GM12878 (cell line): Measurements from ENCODE around the gene ADCY2. TPM values are rescaled to one million over a fixed set of nuclear protein-coding genes. Genes with fewer than 3 reads are reported as not detected.

ENCODE experiments used
- ATAC-seq: fragments of 200-7000 bp; cut with Tn5 transposase; 3 replicates; pipeline ENCODE4 v1.9.1; 2020; ENCODE audit warnings: mild to moderate bottlenecking, moderate library complexity
- BruUV-seq: library from RNA; stranded (reverse); fragments of 400-500 nt; replicated peaks from 2 replicates; lab custom pipeline; 2021; lab: Mats Ljungman, UMichigan
- CTCF ChIA-PET: fragments of 300-600 bp; sonication (Branson Sonifier 250); formaldehyde crosslinking; extraction: SDS; loops from one replicate; lab custom pipeline; 2021; ENCODE audit warnings: inconsistent platforms; lab: Yijun Ruan, JAX
- POLR2A ChIA-PET: fragments of 350-600 bp; formaldehyde crosslinking; extraction: SDS; loops from one replicate; lab custom pipeline; 2021; ENCODE audit warnings: inconsistent platforms; lab: Charles Lee
- RAD21 ChIA-PET: fragments of 300-600 bp; sonication (Branson Sonifier 250); formaldehyde crosslinking; loops from one replicate; lab custom pipeline; 2023; ENCODE audit warnings: antibody characterized with exemption; ENCODE audit not compliant: unreplicated experiment; lab: Charles Lee
- SMC1A ChIA-PET: fragments of 300-600 bp; sonication (Branson Sonifier 250); formaldehyde crosslinking; loops from one replicate; lab custom pipeline; 2023; ENCODE audit not compliant: unreplicated experiment, uncharacterized antibody; lab: Charles Lee
- DNase-seq: peaks from one replicate; pipeline ENCODE4 v3.0.0-alpha.2; 2011; ENCODE audit warnings: low read depth, low spot score
- FAIRE-seq: peaks from 3 replicates; lab custom pipeline; 2011; peaks lifted over from hg19 to GRCh38; lab: Jason Lieb, UNC
- H2AFZ ChIP-seq: 2 replicates; pipeline ENCODE4 v1.6.0; 2011; ENCODE audit warnings: low read depth, low read length, control low read depth; ENCODE audit not compliant: control insufficient read depth
- H3K27ac ChIP-seq: 2 replicates; pipeline ENCODE4 v1.5.1; 2011; ENCODE audit warnings: control low read depth; ENCODE audit not compliant: control insufficient read depth, insufficient read depth
- H3K27me3 ChIP-seq, 2 experiments: replicated peaks in 1 of 2; 2 replicates each; pipeline versions ENCODE4 v1.6.0 to v1.6.1; 2011; ENCODE audit warnings: low read length in 1 of 2; ENCODE audit not compliant: control insufficient read depth in 2 of 2, insufficient read depth in 2 of 2
- H3K36me3 ChIP-seq, 2 experiments: 2 replicates each; pipeline ENCODE4 v1.5.1; 2011; ENCODE audit warnings: low read length in 1 of 2; ENCODE audit not compliant: control insufficient read depth in 2 of 2, insufficient read depth in 2 of 2
- H3K4me1 ChIP-seq: 2 replicates; pipeline ENCODE4 v1.6.1; 2011; ENCODE audit warnings: mild to moderate bottlenecking, low read length, moderate library complexity, mixed read lengths; ENCODE audit not compliant: control insufficient read depth, insufficient read depth
- H3K4me2 ChIP-seq: 2 replicates; pipeline ENCODE4 v1.6.0; 2011; ENCODE audit warnings: control low read depth; ENCODE audit not compliant: control insufficient read depth, insufficient read depth
- H3K4me3 ChIP-seq: fragments of 200-600 bp; sonication (generic); 2 replicates; pipeline ENCODE4 v1.5.1; 2016
- H3K79me2 ChIP-seq: 2 replicates; pipeline ENCODE4 v1.6.0; 2011; ENCODE audit warnings: low read length; ENCODE audit not compliant: control insufficient read depth, insufficient read depth
- H3K9ac ChIP-seq: 2 replicates; pipeline ENCODE4 v1.8.0; 2011; ENCODE audit warnings: low read length, control low read depth, mixed read lengths; ENCODE audit not compliant: control insufficient read depth, insufficient read depth
- H3K9me3 ChIP-seq: replicated peaks from 3 replicates; pipeline ENCODE4 v1.5.1; 2011; ENCODE audit warnings: mild to moderate bottlenecking, low read length; ENCODE audit not compliant: control insufficient read depth, insufficient read depth
- H4K20me1 ChIP-seq: 2 replicates; pipeline ENCODE4 v1.6.0; 2011; ENCODE audit not compliant: control insufficient read depth, insufficient read depth
- BCL11A ChIP-seq: IDR thresholded peaks from 2 replicates; pipeline ENCODE4 v1.6.1; 2011; ENCODE audit warnings: low read depth, low read length
- PAX5 ChIP-seq: IDR thresholded peaks from 2 replicates; pipeline ENCODE4 v1.6.1; 2011; ENCODE audit warnings: low read depth, low read length, borderline replicate concordance
- PRDM15 ChIP-seq: fragments of 450-650 bp; formaldehyde crosslinking; IDR thresholded peaks from 2 replicates; pipeline ENCODE4 v1.4.0; 2020; ENCODE audit warnings: mild to moderate bottlenecking, moderate library complexity
- SP1 ChIP-seq: IDR thresholded peaks from one replicate; pipeline ENCODE4 v1.6.1; 2011; ENCODE audit warnings: low read depth, low read length
- TCF12 ChIP-seq: IDR thresholded peaks from 2 replicates; pipeline ENCODE4 v1.6.1; 2011; ENCODE audit warnings: low read depth, mild to moderate bottlenecking, low read length
- ZNF207 ChIP-seq: fragments of 450-650 bp; IDR thresholded peaks from 2 replicates; pipeline ENCODE4 v1.6.1; 2014; ENCODE audit warnings: antibody characterized with exemption, mild to moderate bottlenecking, borderline replicate concordance
- ZNF592 ChIP-seq: fragments of 450-650 bp; IDR thresholded peaks from 2 replicates; pipeline ENCODE4 v1.6.1; 2017; ENCODE audit warnings: mild to moderate bottlenecking, moderate library complexity
- in situ Hi-C: fragments of 300-500 bp; cut with MboI; formaldehyde crosslinking; loops from 9 replicates; pipeline ENCODE4 v1.14.3; 2018; ENCODE audit warnings: mixed read lengths
- intact Hi-C: fragments of 100-400 bp; cut with micrococcal nuclease; formaldehyde crosslinking; loops from one replicate; pipeline ENCODE4 v1.14.2; 2022; ENCODE audit not compliant: unreplicated experiment
- polyA plus RNA-seq, 11 experiments: library from polyadenylated mRNA; depleted of rRNA in 4 of 11; unstranded in 6 of 11; stranded (reverse) in 5 of 11; fragments of >200 nt; fragmentation: Nextera tagmentation in 4 of 11; fragmentation: Illumina TruSeq in 1 of 11; extraction: Ambion mirVana in 4 of 11; extraction: Trizol in 1 of 11; gene quantifications; 1 replicate in 1 of 11; 2 replicates in 10 of 11; pipeline versions ENCODE4 v1.2.1 to v1.2.3, GENCODE V29; 2011 to 2016; ENCODE audit warnings: inconsistent platforms in 2 of 11, missing spikeins in 2 of 11, low read depth in 1 of 11
- total RNA-seq, 4 experiments: library from RNA; depleted of rRNA in 3 of 4; stranded (reverse); fragments of >200 nt in 3 of 4; fragmentation: Illumina TruSeq in 1 of 4; extraction: Trizol in 1 of 4; gene quantifications; 2 replicates each; pipeline versions ENCODE4 v1.2.1 to v1.2.3, GENCODE V29; 2013 to 2021

The ADCY2 gene
- total and polyA plus RNA-seq, 10 of the 15 experiments (the other 5 are each of a cell fraction or from before 2014, with no cell fraction given), result 0.07 to 0.26 TPM; not detected in 8

- no TSS peak for BruUV-seq
- ChIA-PET POLR2A (no interaction called here), RAD21 (no interaction called here)
Measured at GRCh38 chr5:7844901-7845300, 449.0 kb downstream of the ADCY2 start.

More at GRCh38 chr5:7844901-7845300, 449.0 kb downstream of the ADCY2 start:
- no peak for DNase-seq
- H3K27ac ChIP-seq, result no peak overlapping the region
- H3K27me3 ChIP-seq, result peaks cover 0 to 8% of the 10 kb centered on the region in 2 experiments; a peak in 2 of 4 replicates
- H2AFZ ChIP-seq, result no peak overlapping the region
- H4K20me1 ChIP-seq, result no peaks in the 10 kb centered on the region
- H3K36me3 ChIP-seq, result no peaks in the 10 kb centered on the region
- TF ChIP-seq BCL11A, result no peak
- no peak for TF ChIP-seq ZNF592
- TF ChIP-seq TCF12, result no peak
- no peak for TF ChIP-seq PRDM15 (CRISPR knock-in tag)
- no peak for TF ChIP-seq ZNF207
- TF ChIP-seq PAX5, result no peak
- no peak for TF ChIP-seq SP1
- H3K4me2 ChIP-seq, result no peak overlapping the region
- no peaks in the 10 kb centered on the region for H3K79me2 ChIP-seq
- no peak overlapping the region for H3K9ac ChIP-seq
- ChIA-PET CTCF (interaction anchor here (1.4 kb wide), 1 partner anchor 11 kb away, joined by 5 read pairs; no protein-coding TSS in a partner anchor), SMC1A (no interaction called here)
- in situ Hi-C loops (no loop called here), intact Hi-C loops (no loop called here)
- no peaks in the 10 kb centered on the region for H3K9me3 ChIP-seq
- no peak overlapping the region for H3K4me3 ChIP-seq
- no peak for FAIRE-seq
- no peaks in the 10 kb centered on the region for H3K4me1 ChIP-seq
- ATAC-seq, result no peak
